HG03139 (cell line): Measurements from ENCODE around the gene ANAPC2.
"Not testable (repeated sequence)": the region's sequence is repeated elsewhere in the genome, so short reads cannot be mapped to it uniquely, and the experiment has no call there.

Experiments
- ATAC-seq: cut with Tn5 transposase; IDR thresholded peaks from one replicate; pipeline ENCODE4 v1.9.1; 2021; ENCODE audit not compliant: unreplicated experiment

ANAPC2 gene

GRCh38 chr9:137148242-137148641 lies 40.1 kb downstream of the ANAPC2 start:
- ATAC-seq = no peak

- ATAC-seq = no peak
Measured at GRCh38 chr9:137147793-137148160, 40.6 kb downstream of the ANAPC2 start.

GRCh38 chr9:137147091-137147792 lies 41.1 kb downstream of the ANAPC2 start:
- ATAC-seq = no peak

- no peak for ATAC-seq
Measured at GRCh38 chr9:137146527-137146918, 41.8 kb downstream of the ANAPC2 start.

GRCh38 chr9:137145731-137146526 lies 42.4 kb downstream of the ANAPC2 start:
- no peak for ATAC-seq

- ATAC-seq = no peak
Measured at GRCh38 chr9:137143459-137143858, 44.9 kb downstream of the ANAPC2 start.

- ATAC-seq = no peak
Measured at GRCh38 chr9:137141976-137142936, 46.1 kb downstream of the ANAPC2 start.

GRCh38 chr9:137141050-137141810 lies 47.1 kb downstream of the ANAPC2 start:
- no peak for ATAC-seq

- no peak for ATAC-seq
Measured at GRCh38 chr9:137140151-137141012, 48.0 kb downstream of the ANAPC2 start.

GRCh38 chr9:137139468-137140150 lies 48.8 kb downstream of the ANAPC2 start:
- ATAC-seq = no peak

- ATAC-seq = no peak
Measured at GRCh38 chr9:137138722-137139467, 49.5 kb downstream of the ANAPC2 start, which contains the start of gene GRIN1. TSS of gene GRIN1 (plus strand) at chr9:137139154. CDS start at chr9:137139487, 333 bp downstream.

GRCh38 chr9:137138058-137138721 lies 50.2 kb downstream of the ANAPC2 start:
- ATAC-seq = no peak

GRCh38 chr9:137136881-137137607 lies 51.3 kb downstream of the ANAPC2 start:
- ATAC-seq = no peak

- ATAC-seq = no peak
Measured at GRCh38 chr9:137136261-137136880, 52.0 kb downstream of the ANAPC2 start.

- not testable (repeated sequence) for ATAC-seq
Measured at GRCh38 chr9:137135154-137135553, 53.2 kb downstream of the ANAPC2 start.

- no peak for ATAC-seq
Measured at GRCh38 chr9:137134191-137134590, 54.2 kb downstream of the ANAPC2 start.
